Activated naive CD8-positive, alpha-beta T cell treated with anti-CD3 and anti-CD28 coated beads for 36 hours (primary cell): ENCODE data around the gene KCNK3. TPM values are rescaled to one million over a fixed set of nuclear protein-coding genes. Genes with fewer than 3 reads are reported as not detected.

Experiments
- DNase-seq: peaks from one replicate; pipeline ENCODE4 v3.0.0; 2021
- H3K27ac Mint-ChIP-seq: one replicate; pipeline ENCODE4 v1.8.0; 2022; ENCODE audit warnings: mild to moderate bottlenecking, moderate library complexity, mixed read lengths
- H3K27me3 Mint-ChIP-seq: one replicate; pipeline ENCODE4 v1.8.0; 2022; ENCODE audit warnings: mild to moderate bottlenecking, mixed read lengths
- H3K36me3 Mint-ChIP-seq: one replicate; pipeline ENCODE4 v1.8.0; 2021; ENCODE audit warnings: mild to moderate bottlenecking, mixed read lengths
- H3K4me1 Mint-ChIP-seq: one replicate; pipeline ENCODE4 v1.8.0; 2021; ENCODE audit warnings: mixed read lengths
- H3K4me3 Mint-ChIP-seq: one replicate; pipeline ENCODE4 v1.8.0; 2022; ENCODE audit warnings: mild to moderate bottlenecking, moderate library complexity, mixed read lengths
- H3K9me3 Mint-ChIP-seq: one replicate; pipeline ENCODE4 v1.8.0; 2022; ENCODE audit warnings: mixed read lengths
- total RNA-seq, 2 experiments: library from RNA; stranded (reverse); gene quantifications; one replicate each; pipeline ENCODE4 v1.2.3, GENCODE V29; 2021

The KCNK3 gene
- total RNA-seq, 2 experiments from 2014 or later = not detected

DNA sequence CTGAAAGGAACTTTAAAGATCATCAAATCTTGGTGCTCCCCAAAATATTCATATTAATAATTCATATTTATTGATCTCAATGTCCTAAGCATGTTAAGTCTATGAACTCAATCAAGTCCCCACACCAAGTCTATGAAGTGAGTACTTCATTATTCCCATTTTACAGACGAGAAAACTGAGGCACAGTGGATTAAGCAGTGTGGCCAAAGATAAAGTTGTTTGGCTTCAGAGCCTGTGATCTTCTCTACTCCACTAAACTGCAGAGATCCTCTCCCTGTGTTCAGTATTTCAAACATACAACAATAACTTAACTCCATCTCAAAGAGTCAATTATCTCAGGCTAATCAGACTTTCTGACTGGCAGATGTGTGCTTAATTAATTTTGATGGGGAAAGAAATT is 29.8 kb downstream of the KCNK3 start:
- Mint-ChIP-seq H3K4me3 (no peak overlapping the region), H3K9me3 (no peaks in the 10 kb centered on the region), H3K4me1 (no peaks in the 10 kb centered on the region), H3K27me3 (peaks cover 6% of the 10 kb centered on the region), H3K36me3 (no peaks in the 10 kb centered on the region), H3K27ac (no peak overlapping the region)
- DNase-seq = no peak

DNA sequence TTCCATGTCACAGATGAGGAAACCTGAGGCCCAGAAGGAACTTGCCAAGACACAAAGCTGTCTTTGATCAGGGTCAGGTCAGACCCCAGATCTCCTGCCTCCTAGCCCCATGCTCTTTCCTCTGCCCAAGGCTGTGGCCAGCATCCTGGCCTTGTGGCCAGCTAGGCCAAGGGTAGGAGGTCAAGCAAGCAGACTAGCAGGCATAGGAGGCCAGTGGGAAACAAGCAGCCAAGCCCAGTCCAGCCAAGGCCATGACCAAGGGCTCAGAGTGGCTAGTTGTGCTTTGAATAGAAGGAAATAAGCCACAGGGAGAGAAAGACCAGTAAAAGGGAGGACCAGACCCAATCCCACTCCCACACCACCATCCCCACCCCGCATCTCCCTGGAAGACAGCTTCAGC is 30.4 kb downstream of the KCNK3 start:
- Mint-ChIP-seq H3K36me3 (no peaks in the 10 kb centered on the region), H3K9me3 (no peaks in the 10 kb centered on the region), H3K27me3 (peaks cover 7% of the 10 kb centered on the region), H3K4me3 (no peak overlapping the region), H3K27ac (no peak overlapping the region), H3K4me1 (no peaks in the 10 kb centered on the region)
- DNase-seq = no peak

DNA sequence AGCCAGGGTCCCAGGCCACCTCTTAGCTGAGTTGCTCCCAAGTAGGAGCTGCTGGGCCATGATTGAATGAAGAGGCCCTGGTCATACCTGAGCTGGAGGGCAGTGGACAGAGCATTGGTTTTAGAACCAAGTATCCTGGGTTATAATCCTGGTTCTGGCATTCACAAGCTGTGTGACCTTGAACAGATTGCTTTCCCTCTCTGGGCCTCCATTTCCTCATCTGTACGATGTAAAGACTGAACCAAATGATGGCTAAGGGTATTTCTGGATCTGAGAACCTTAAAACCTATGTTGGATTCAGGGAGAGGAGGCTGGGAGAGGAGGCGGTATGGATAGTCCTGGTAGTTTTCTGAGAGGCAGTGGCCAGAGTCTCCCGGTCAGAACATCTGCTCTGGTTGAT is 31.0 kb downstream of the KCNK3 start:
- DNase-seq = no peak
- no peak overlapping the region for H3K27ac Mint-ChIP-seq
- no peaks in the 10 kb centered on the region for H3K4me1 Mint-ChIP-seq
- no peaks in the 10 kb centered on the region for H3K36me3 Mint-ChIP-seq
- H3K4me3 Mint-ChIP-seq = no peak overlapping the region
- peaks cover 7% of the 10 kb centered on the region for H3K27me3 Mint-ChIP-seq
- H3K9me3 Mint-ChIP-seq = no peaks in the 10 kb centered on the region

DNA sequence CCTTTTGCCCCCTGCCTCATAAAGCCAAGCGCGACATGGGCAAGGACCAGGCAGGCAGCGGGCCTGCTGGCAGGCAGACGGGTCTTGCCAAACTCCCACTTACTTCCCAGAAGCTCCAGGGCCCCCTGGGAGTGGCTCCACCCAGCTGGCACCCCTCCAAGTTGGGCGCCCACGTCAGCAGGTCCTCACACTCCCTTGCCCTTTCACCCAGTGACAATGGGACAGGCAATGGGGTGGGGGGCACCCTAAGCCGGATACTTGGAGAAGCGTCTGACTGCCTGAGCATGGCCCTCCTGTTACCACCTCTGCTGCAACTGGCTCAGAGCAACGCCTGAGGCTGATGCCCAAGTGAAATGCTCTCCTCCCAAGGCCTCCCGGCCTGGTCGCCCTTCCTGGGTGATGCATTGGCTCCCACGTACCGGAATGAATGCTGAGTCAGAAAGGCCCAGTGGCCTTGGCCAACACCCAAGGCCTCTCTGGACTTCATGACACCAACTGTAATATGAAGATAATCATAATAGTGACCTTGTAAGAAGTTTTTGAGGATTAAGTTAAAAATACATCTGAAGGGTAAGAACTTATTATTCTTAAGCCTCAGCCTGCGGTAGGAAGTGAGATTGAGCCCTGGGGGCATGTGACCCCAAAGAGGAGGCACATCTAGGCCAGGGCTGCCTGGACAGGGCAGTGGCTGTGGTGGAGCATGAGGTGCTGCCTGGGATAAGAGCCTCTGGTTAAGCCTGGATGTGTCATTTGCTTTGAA is 31.6 kb downstream of the KCNK3 start:
- Mint-ChIP-seq H3K4me3 (no peak overlapping the region), H3K9me3 (no peaks in the 10 kb centered on the region), H3K36me3 (no peaks in the 10 kb centered on the region), H3K27me3 (peaks cover 11% of the 10 kb centered on the region), H3K27ac (no peak overlapping the region), H3K4me1 (no peaks in the 10 kb centered on the region)
- no peak for DNase-seq

DNA sequence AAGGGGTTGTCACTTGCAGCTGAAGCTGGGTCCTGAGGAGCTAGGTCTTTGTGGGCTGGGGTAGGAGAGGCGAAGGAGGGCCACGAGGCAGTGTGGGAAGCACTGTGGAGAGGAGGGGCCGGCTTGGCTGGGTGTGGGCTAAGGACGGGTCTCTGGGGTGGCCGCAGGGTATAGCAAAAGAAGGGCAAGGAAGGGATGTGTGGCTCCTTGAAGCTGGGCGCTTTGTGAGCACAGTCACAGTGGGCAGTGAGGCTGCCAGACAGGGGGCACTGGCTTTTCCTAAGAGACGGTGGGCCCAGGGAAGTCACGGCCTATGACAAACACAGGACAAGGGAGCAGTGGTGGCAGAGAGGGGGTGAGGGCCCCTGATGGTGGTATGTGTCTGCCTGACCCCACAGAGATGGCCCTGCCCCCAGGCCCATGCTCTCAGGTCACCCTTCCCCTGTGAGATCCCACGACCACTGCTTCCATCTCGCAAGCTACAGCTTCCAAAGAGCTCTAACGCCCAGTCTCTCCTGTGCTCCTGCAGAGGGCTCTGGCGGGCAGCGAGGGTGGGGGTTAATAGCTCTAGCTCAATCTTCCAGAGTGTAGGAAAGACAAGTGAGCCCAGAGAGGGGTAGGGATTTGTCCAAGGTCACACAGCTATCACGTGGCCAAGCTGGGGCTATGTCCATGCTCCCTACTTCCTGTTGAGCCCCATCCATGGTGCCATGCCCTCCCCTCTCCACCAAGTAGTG is 32.4 kb downstream of the KCNK3 start:
- DNase-seq = no peak
- Mint-ChIP-seq H3K36me3 (no peaks in the 10 kb centered on the region), H3K4me3 (no peak overlapping the region), H3K4me1 (no peaks in the 10 kb centered on the region), H3K9me3 (no peaks in the 10 kb centered on the region), H3K27ac (no peak overlapping the region), H3K27me3 (peaks cover 11% of the 10 kb centered on the region)

DNA sequence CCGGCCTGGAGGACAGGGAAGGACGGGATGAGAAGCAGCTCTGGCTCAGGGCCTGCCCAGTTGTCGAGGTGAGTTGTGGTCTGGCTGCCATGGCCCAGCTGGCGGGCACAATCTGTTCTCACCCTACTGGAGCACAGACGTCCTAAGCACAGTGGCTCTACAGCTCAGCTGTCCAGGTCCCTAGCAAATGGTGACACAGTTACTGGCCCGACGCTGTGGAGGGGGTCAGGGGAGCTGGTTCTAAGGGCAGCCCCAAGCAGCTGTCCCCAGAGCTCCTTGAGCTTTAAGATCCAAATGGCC is 32.9 kb downstream of the KCNK3 start:
- Mint-ChIP-seq H3K27me3 (peaks cover 11% of the 10 kb centered on the region), H3K27ac (no peak overlapping the region), H3K4me3 (no peak overlapping the region), H3K4me1 (no peaks in the 10 kb centered on the region), H3K9me3 (no peaks in the 10 kb centered on the region), H3K36me3 (no peaks in the 10 kb centered on the region)
- no peak for DNase-seq

DNA sequence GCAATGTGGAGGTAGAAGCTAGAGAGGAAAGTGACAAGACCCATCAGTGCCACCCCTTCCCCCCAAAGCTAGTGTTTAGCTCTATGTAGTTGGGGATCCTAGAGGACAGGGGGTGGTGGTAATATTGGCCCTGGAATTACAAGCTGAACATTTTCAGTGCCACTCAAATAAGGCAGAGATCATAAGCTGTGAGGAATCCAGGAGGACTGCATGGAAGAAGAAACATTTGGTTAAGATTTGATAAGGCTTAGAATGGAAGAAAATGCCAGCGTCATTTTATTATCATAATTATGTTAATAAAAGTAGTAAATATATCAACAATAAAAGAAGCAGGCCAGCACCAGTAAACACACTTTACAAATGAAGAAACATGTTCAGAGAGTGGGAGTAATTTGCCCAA is 33.7 kb downstream of the KCNK3 start:
- Mint-ChIP-seq H3K27me3 (peaks cover 16% of the 10 kb centered on the region), H3K4me3 (no peak overlapping the region), H3K36me3 (no peaks in the 10 kb centered on the region), H3K4me1 (no peaks in the 10 kb centered on the region), H3K9me3 (no peaks in the 10 kb centered on the region), H3K27ac (no peak overlapping the region)
- DNase-seq = no peak

DNA sequence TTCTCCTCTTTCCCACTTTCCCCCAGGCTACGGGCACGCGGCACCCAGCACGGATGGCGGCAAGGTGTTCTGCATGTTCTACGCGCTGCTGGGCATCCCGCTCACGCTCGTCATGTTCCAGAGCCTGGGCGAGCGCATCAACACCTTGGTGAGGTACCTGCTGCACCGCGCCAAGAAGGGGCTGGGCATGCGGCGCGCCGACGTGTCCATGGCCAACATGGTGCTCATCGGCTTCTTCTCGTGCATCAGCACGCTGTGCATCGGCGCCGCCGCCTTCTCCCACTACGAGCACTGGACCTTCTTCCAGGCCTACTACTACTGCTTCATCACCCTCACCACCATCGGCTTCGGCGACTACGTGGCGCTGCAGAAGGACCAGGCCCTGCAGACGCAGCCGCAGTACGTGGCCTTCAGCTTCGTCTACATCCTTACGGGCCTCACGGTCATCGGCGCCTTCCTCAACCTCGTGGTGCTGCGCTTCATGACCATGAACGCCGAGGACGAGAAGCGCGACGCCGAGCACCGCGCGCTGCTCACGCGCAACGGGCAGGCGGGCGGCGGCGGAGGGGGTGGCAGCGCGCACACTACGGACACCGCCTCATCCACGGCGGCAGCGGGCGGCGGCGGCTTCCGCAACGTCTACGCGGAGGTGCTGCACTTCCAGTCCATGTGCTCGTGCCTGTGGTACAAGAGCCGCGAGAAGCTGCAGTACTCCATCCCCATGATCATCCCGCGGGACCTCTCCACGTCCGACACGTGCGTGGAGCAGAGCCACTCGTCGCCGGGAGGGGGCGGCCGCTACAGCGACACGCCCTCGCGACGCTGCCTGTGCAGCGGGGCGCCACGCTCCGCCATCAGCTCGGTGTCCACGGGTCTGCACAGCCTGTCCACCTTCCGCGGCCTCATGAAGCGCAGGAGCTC is 35.4 kb downstream of the KCNK3 start:
- peak; percentile 37 for DNase-seq
- Mint-ChIP-seq H3K27ac (no peak overlapping the region), H3K27me3 (peaks cover 19% of the 10 kb centered on the region), H3K4me1 (no peaks in the 10 kb centered on the region), H3K4me3 (no peak overlapping the region), H3K36me3 (no peaks in the 10 kb centered on the region), H3K9me3 (no peaks in the 10 kb centered on the region)

DNA sequence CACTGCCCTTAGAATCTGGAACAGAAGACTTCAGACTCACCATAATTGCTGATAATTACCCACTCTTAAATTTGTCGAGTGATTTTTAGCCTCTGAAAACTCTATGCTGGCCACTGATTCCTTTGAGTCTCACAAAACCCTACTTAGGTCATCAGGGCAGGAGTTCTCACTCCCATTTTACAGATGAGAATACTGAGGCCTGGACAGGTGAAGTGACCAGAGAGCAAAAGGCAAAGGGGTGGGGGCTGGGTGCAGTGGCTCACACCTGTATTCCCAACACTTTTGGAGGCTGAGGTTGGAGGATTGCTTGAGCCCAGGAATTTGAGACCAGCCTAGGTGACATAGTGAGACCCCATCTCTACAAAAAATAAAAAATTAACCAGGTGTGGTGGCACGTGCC is 36.8 kb downstream of the KCNK3 start:
- H3K27me3 Mint-ChIP-seq = peaks cover 19% of the 10 kb centered on the region
- H3K27ac Mint-ChIP-seq = no peak overlapping the region
- H3K4me1 Mint-ChIP-seq = no peaks in the 10 kb centered on the region
- no peak overlapping the region for H3K4me3 Mint-ChIP-seq
- DNase-seq = no peak
- H3K36me3 Mint-ChIP-seq = no peaks in the 10 kb centered on the region
- no peaks in the 10 kb centered on the region for H3K9me3 Mint-ChIP-seq

DNA sequence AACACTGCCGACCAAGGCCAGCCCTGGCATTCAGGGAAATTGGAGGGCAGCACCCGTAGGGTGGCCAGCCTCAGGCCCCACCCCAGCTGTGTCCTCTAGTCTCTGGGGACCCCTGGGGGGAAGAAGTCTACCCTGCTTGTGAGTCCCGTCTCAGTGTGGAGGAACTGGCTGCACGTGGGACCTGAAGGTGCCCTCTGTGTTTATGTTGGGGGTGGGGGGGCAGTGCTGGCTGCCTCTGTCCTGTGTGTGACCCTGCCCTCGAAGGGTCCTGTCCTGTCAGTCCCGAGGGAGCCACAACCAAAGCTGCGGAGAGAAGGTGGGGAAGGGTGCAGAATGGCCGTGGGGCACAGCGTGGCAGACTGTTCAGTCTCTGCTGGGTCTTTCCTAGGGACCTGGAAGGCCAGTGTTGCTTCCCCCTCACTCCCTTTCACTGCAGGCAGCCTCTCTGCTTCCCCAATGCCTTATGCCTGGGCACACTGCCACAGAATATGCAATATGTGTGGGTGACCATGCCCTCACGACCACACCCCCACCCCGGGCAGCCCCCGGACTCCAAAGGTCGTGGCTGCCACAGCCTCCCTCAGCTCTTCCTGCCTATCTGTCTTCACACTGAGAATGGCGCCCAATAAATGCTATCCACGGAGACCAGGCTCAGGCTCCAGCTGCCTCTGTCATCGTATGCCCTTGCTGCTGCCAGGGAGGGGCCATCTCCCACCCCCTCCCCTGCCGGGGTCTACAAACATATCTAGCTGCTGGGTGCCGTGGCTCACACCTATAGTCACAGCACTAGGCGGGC is 38.2 kb downstream of the KCNK3 start:
- Mint-ChIP-seq H3K9me3 (no peaks in the 10 kb centered on the region), H3K36me3 (no peaks in the 10 kb centered on the region), H3K4me3 (no peak overlapping the region), H3K27me3 (peaks cover 24% of the 10 kb centered on the region), H3K4me1 (no peaks in the 10 kb centered on the region), H3K27ac (no peak overlapping the region)
- no peak for DNase-seq

DNA sequence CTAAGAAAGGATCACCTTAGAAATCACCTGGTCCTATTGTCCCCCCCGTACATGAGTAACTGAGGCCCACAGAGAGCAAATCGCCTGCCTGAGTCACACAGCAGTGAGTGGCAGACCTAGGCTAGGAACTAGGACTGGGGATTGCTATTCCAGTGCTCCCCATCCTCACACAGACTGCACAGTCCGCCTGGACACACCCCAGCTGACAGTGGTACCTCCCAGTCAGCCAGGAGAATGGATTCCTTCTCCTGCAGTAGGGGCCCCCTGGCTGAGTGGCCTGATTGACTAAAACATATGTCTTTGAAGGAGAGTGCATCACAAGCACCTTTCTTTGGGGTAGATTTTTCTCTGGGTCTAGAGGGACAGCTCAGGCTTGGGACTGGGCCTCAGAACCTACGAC is 39.2 kb downstream of the KCNK3 start:
- Mint-ChIP-seq H3K4me3 (no peak overlapping the region), H3K27me3 (peaks cover 24% of the 10 kb centered on the region), H3K27ac (no peak overlapping the region), H3K36me3 (no peaks in the 10 kb centered on the region), H3K9me3 (no peaks in the 10 kb centered on the region), H3K4me1 (no peaks in the 10 kb centered on the region)
- DNase-seq = no peak

DNA sequence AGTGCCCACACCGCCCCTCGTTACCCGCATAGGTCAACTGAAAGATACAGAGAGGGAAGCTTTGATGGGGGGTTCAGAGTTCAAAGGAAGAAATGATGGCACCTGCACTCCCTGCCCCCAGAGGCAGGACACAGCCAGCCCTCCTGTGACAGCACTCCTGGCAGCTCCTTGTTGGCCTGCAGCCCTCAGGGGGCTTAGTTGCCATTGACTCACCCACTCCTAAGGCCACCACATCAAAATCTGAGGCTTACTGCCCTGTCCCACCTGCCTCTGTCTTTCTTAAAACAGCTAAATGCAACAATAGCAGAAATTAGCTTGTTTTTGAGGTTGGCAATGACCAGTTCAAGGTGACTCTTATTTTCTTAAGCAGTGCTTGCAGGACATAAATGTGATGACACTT is 39.9 kb downstream of the KCNK3 start:
- Mint-ChIP-seq H3K36me3 (no peaks in the 10 kb centered on the region), H3K9me3 (no peaks in the 10 kb centered on the region), H3K4me3 (no peak overlapping the region), H3K4me1 (no peaks in the 10 kb centered on the region), H3K27me3 (peaks cover 17% of the 10 kb centered on the region), H3K27ac (no peak overlapping the region)
- DNase-seq = no peak

DNA sequence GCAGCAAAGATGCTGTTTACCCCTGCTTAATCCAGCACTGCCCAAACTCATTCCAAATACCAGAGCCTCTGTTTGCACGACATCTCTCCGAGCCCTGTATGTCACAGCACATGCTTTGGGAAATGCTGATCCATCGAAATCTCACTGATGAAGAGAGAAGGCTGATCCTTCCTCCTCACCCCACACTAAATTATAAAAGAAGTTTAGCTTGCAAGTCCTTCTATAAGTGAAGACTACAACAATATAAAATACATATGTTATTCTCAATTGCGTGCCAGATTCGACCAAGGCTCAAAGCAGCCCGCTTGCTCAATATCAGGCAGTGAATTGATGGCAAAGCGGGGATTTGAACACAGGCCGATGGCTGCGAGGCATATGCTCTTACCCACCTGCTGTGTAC is 40.9 kb downstream of the KCNK3 start:
- Mint-ChIP-seq H3K4me1 (no peaks in the 10 kb centered on the region), H3K36me3 (no peaks in the 10 kb centered on the region), H3K27ac (no peak overlapping the region), H3K27me3 (peaks cover 17% of the 10 kb centered on the region), H3K9me3 (no peaks in the 10 kb centered on the region), H3K4me3 (no peak overlapping the region)
- DNase-seq = no peak

DNA sequence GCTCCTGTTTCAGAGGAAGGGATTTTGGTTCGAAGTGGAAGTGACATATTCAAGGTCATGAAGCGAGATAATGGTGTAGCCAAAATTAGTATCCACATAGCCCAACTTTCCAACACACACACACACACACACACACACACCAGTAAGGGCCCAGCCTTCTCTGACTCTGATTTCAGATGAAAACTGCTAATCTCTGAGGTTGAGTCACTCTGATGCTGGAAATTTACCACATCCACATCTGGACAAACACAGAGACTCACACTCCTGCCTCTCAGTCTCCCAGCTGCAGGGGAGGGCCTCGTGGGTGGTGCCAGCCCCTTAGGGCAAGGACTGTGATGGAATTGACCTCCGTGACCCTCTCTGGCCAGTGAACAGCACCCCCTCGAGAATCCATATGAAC is 42.6 kb downstream of the KCNK3 start:
- Mint-ChIP-seq H3K27me3 (peaks cover 13% of the 10 kb centered on the region), H3K36me3 (no peaks in the 10 kb centered on the region), H3K27ac (no peak overlapping the region), H3K9me3 (no peaks in the 10 kb centered on the region), H3K4me1 (no peaks in the 10 kb centered on the region), H3K4me3 (no peak overlapping the region)
- DNase-seq = no peak
